ENCODE results near the gene CFAP298.
"Not testable (repeated sequence)": the region's sequence is repeated elsewhere in the genome, so short reads cannot be mapped to it uniquely, and the experiment has no call there.

Gene CFAP298, protein sequence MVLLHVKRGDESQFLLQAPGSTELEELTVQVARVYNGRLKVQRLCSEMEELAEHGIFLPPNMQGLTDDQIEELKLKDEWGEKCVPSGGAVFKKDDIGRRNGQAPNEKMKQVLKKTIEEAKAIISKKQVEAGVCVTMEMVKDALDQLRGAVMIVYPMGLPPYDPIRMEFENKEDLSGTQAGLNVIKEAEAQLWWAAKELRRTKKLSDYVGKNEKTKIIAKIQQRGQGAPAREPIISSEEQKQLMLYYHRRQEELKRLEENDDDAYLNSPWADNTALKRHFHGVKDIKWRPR

DNA sequence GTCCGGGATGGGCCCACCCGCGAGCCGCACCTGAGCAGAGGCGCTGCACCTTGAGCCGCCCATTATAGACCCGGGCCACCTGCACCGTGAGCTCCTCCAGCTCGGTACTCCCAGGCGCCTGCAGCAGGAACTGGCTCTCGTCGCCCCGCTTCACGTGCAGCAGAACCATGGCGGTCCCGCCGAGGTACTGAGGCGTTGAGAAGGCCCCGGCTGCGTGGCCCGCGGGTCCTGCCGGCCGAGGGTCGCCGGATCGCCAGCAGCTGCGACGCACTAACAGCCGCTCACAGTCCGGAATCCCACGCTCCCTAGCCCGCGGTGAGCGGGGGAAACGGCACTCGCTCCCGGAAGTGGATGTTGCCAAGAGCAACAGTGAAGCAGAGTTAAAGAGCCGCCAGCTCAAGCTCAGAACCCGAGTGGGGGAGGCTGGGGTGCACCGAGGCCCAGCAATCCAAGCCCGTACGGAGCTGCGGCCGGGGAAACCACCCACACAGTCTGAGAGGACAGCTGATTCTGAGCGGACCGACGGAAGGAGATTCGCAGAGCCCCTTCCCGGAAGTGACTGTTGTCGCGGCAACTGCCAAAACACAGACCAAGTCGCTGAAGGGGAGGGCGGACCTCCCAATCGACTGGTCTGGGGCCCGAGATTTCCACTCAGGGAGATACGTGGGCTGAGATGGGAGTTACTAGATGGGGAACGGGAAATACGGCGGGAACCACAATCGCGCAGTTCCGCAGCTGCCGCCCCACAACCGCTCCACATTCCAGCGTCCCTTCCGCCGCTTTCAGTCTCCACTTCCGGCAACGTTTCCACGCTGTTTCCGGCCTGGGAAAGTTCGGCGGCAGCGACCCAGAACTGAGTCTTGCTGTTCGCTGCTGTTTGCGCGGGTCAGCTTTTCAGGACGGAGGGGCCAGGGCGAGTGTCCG lies at the start of gene CFAP298:
Gene CFAP298, minus strand, starts transcription at position 303 of the 924 bp plus-strand sequence. Its CDS starts 134 bp downstream, at position 169.
- peak; percentile 91 for DNase-seq

DNA sequence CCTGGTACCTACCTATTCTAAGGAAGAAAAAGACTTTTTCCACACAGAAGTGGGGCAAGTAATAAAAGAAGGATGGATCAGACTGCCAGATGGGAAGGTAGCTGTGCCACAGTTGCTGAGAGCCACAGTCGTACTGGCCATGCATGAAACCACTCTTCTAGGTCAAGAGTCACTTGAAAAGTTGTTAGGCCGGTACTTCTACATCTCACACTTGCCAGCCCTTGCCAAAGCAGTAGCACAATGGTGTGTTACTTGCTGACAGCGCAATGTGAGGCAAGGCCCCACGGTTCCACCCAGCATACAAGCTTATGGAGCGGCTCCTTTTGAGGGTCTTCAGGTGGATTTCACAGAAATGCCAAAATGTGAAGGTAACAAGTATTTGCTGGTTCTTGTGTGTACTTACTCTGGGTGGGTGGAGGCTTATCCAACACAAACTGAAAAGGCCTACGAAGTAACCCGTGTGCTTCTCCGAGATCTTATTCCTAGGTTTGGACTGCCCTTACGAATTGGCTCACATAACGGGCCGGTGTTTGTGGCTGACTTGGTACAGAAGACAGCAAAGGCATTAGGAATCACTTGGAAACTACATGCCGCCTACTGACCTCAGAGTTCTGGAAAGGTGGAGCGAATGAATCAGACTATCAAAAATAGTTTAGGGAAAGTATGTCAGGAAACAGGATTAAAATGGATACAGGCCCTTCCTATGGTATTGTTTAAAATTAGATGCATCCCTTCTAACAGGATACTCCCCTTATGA lies 49.0 kb upstream of the CFAP298 start:
- DNase-seq, result not testable (repeated sequence)

DNA sequence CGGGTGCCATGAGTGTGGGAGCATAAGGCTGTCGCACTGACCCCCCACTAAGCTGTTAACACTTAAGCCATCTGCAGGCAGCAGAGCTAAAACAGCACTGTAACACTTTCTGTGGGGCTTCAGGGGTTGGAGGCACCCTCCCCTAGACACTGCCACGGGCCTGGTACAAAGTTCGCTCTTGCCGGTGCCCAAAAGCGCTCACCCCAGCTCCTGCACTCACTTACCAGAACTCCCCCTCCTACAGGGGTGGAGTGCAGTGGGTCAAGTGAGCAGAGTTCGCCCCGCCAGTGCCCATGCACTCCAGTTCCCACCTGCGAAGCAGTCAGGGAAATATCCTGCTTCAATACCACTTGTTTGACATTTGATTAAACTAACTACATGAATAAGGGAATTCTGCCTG lies 46.3 kb upstream of the CFAP298 start:
- no peak for DNase-seq

DNA sequence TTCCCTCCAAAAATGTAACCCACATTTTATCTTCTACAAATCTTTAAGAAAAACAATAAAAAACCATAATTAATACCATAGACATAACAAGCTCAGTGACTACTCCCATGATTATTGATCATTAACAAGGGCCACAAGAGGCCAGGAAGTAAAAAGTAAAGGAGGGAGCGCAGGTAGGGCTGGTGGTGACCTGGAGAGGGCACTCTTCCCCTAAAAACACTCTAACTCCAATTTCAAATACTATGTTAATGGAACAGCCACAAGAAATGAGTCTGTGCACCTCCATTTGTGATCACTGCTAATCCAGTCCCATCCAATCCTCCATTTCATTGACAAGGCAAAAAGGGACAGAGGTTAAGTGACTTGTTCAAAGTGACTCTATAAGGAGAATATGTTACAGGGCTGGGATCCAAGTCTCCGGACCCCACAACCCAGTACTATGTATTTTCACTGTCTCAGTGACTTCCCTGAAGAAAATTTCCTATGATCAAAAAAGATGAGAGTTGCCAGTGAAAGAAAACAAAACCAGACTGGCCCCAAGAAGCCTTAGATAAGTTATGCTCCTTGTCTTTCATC lies 41.2 kb upstream of the CFAP298 start:
- no peak for DNase-seq

DNA sequence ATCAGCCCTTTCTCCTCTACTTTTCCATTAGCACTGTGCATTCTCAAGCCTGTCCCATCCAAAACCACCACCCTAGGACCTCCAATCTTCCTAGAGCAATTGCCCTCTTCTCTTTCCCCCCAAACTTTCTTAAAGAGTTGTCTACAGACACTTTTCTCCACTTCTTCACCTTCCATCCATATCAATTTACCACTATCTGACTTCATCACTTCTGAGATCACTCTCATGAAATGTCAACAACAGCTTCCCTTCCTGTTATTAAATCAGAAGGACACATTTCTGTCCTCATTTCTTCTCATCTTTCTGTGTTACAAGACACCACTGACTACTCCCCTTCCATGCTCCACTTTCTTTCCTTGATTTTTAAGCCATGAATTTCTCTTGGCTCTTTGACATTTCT lies 36.0 kb upstream of the CFAP298 start:
- DNase-seq, result no peak

- DNase-seq, result no peak
These were observed 33.3 kb upstream of the CFAP298 start for GRCh38 chr21:32645261-32646182.

DNA sequence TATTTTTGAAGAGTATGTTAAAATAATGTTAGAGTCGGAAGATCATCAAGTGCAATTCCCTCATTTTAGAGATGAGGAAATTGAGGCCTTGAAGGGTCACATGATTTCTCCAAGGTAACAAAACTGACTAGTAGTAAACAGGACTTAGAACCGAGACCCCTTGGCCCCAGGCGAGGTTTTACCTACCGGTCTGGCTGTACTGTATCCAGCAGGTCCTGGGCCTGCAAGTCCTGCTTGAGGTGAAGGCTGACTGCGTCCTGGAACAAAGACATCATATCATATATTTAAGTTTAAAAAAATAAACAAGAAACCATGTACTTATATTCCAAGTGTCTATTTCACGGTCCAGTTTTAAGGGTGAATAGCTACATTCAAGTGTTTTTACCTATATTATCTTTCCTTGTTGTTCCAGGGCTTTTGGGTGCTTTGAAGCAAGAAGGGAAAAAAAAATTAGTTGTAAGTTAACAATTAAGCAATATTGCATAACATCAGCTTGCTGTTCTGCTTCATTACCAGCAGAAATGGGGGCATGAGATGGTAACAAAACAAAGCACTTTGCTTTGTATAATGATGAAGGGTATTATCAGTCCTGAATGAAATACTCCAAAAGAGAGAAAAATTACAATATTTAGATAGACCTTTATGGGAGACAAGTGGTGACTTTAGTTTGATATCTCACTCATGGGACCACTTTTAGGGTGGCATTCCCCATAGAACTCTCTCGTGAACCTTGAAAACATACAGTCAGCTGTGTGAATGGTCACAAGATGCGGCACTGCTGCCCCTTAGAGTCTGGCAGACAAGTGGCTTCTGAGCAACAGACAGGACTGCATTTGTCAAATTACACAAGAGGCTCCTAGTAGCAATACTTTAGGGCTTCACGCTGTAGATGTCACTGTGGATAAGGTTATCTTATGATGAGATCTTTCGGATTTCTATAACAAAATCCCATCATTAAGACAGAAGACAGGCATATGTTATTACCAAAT lies 29.8 kb upstream of the CFAP298 start:
- DNase-seq, result no peak

DNA sequence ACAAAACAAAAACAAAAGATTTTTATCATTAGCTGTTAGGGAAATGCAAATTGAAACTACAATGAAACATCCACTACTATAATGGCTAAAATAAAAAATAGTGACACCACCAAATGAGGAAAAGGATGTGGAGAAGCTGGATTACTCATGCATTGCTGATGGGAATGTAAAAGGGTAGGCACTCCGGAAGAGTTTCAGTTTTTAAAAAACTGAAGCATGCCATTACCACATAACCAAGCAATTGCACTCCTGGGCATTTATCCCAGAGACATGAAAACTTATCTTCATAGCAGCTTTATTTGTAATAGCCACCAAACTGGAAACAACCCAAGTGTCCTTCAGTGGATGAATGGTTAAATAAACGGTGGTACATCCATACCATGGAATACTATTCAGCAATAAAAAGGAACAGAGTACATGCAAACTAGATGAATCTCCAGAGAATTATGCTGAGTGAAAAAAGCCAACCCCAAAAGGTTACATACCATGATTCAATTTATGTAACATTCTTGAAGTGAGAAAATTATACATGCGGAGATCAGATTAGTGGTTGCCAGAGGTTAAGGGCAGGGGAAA lies 14.5 kb upstream of the CFAP298 start:
- DNase-seq, result no peak

DNA sequence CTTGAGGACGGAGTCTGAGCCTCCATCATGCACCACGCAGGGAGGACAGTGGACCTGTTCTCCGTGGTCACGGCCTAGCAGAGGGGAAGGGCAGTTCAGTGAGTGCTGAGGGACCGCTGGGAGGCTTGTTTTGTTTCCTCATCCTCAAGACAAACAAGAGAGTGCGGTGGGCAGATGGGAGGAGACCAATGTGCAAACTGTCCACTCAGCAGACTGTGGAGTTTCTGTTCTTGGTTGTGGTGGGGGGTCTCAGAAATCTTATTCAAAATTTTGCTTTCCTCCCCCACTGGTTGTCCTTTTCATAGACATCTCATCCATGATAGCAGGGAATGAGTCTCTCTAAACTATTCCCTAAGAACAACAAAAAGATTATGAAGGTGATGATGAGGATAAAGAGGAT lies 6.0 kb upstream of the CFAP298 start:
- not testable (repeated sequence) for DNase-seq

GRCh38 chr21:32613436-32614043 lies 1.4 kb upstream of the CFAP298 start:
- no peak for DNase-seq

DNA sequence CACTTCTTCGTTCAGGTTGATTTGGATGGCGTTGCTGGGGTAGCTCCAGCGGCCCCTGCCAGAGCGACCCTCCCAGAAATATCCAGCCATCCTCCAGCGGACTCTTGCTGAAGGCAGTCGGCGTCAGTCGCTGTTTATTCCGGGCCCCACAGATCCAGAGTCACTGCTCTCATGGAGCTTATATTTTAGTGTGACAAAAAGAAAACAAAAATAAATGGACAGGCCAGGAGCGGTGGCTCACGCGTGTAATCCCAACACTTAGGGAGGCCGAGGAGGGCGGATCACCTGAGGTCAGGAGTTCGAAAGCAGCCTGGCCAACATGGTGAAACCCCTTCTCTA lies 791 bp upstream of the CFAP298 start:
- DNase-seq, result no peak

- peak; percentile 72 for DNase-seq
These were observed 643 bp downstream of the CFAP298 start for GRCh38 chr21:32611471-32611997.

GRCh38 chr21:32610940-32611339 lies 1.2 kb downstream of the CFAP298 start:
- not testable (repeated sequence) for DNase-seq

GRCh38 chr21:32608851-32609250 lies 3.3 kb downstream of the CFAP298 start:
- DNase-seq, result no peak

GRCh38 chr21:32605469-32605868 lies 6.7 kb downstream of the CFAP298 start:
- DNase-seq, result no peak

DNA sequence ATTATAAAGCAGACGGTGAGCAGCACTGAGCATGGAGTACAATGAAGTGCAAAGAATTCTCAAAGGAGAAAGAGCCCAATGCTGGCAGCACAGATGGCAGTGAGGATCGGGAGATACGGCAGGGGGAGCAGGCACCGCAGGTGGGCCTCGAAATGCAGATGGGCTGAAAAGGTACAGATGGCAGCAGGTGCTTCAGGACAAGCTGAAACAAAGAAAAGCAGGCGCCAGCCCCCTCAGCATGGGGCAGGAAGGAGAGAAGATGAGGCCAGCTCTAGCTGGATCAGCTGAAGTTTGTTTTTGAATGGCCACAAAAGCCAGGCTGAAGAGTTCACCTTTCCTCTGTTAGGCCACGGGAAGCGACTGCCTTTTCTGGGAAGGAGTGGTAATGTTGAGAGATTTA lies 7.7 kb downstream of the CFAP298 start:
- DNase-seq, result no peak

DNA sequence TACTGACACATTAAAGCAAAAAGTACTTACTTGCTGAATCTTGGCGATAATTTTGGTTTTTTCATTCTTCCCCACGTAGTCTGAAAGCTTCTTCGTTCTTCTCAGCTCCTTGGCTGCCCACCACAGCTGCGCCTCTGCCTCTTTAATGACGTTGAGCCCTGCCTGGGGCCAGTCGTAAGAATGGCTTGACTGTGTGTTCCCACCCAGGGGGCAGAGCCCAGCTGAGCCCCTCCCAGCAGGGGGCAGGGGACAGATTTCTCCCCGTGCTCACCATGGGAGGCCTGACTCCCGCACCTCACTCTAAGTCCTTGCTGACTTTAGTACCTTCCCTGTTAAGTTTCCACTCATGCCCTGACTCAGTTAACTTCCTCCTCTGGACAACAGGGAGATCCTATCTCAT lies 9.0 kb downstream of the CFAP298 start:
- DNase-seq, result no peak

DNA sequence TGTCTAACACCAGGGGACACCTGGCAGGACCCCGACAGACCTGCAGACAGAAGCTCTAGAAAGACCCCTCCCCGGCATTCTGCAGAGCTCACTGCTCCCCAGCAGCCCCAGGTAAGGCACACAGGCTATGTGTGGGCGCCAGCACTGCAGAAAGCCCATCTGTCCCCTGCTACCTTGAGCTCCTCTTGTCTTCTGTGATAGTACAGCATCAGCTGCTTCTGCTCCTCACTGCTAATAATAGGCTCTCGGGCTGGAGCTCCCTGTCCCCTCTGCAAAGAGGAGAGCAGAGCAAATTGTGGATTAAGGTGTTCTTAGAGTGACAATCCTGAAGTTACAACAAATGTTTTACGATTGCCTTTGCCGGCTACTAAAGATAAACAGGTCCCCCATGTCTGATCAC lies 10.1 kb downstream of the CFAP298 start:
- no peak for DNase-seq

DNA sequence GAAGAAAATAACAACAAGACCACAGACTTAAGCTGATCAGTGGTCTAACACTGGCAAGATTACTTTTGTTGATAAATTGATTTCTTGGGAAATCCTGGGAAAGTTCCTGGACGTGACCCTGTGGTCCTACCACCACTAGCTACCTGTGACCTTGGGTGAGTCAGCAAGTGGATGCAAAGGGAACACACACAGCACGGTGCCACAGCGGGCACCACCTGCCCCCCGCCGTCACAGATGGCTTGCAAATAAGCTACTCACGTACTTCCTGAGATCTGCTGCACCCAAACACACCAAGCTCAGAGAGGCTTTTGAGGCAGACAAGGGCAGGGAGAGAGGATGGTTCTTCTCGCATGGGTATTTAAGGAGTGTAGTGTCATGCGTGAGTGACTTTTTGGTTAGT lies 12.7 kb downstream of the CFAP298 start:
- no peak for DNase-seq

GRCh38 chr21:32599091-32599490 lies 13.1 kb downstream of the CFAP298 start:
- DNase-seq, result no peak

All from activated CD8-positive, alpha-beta memory T cell treated with anti-CD3 and anti-CD28 coated beads, Interleukin-2, amount 50 U/mL, for 48 hours (primary cell).